Naive thymus-derived CD4-positive, alpha-beta T cell (primary cell): ENCODE results near the gene CASP8AP2. TPM values are rescaled to one million over a fixed set of nuclear protein-coding genes. Genes with fewer than 3 reads are reported as not detected.

ENCODE experiments used
- ATAC-seq: fragments of 150-1000 bp; cut with Tn5 transposase; 2 replicates; pipeline ENCODE4 v1.10.0; 2021; ENCODE audit warnings: mild to moderate bottlenecking, moderate library complexity
- CTCF ChIA-PET: fragments of 350-600 bp; sonication (Branson Sonifier 250); formaldehyde crosslinking; loops from one replicate; lab custom pipeline; 2021; ENCODE audit warnings: antibody characterized with exemption; lab: Charles Lee
- POLR2A ChIA-PET: fragments of 350-600 bp; sonication (Branson Sonifier 250); formaldehyde crosslinking; loops from one replicate; lab custom pipeline; 2021; ENCODE audit warnings: antibody characterized with exemption, inconsistent platforms; lab: Charles Lee
- DNase-seq, 9 donors: peaks; one replicate each; pipeline versions ENCODE4 v3.0.0 to v3.0.0-alpha.2; 2020 to 2022; ENCODE audit warnings: mixed read lengths in 1 of 9
- H3K27ac ChIP-seq: one replicate; pipeline ENCODE4 v1.7.0; 2013; ENCODE audit warnings: mild to moderate bottlenecking, low read depth, low read length, moderate library complexity
- H3K27me3 ChIP-seq, 2 donors: one replicate each; pipeline ENCODE4 v1.7.0; 2013; ENCODE audit warnings: low read length in 2 of 2, mild to moderate bottlenecking in 2 of 2, moderate library complexity in 2 of 2; ENCODE audit not compliant: control insufficient read depth in 2 of 2, insufficient read depth in 2 of 2
- H3K36me3 ChIP-seq, 3 experiments: 1 replicate in 2 of 3; 2 replicates in 1 of 3; pipeline ENCODE4 v1.7.0; 2013; ENCODE audit warnings: low read length in 3 of 3, mild to moderate bottlenecking in 3 of 3, moderate library complexity in 1 of 3; ENCODE audit not compliant: insufficient read depth in 3 of 3, control insufficient read depth in 2 of 3
- H3K4me1 ChIP-seq, 2 donors: one replicate each; pipeline ENCODE4 v1.7.0; 2013; ENCODE audit warnings: low read length in 2 of 2, mild to moderate bottlenecking in 2 of 2, moderate library complexity in 1 of 2; ENCODE audit not compliant: control insufficient read depth in 2 of 2, insufficient read depth in 2 of 2
- H3K4me3 ChIP-seq: 2 replicates; pipeline ENCODE4 v1.7.0; 2013; ENCODE audit warnings: mild to moderate bottlenecking, low read length
- H3K9me3 ChIP-seq, 3 experiments: 1 replicate in 2 of 3; 2 replicates in 1 of 3; pipeline ENCODE4 v1.7.0; 2013; ENCODE audit warnings: low read length in 3 of 3; ENCODE audit not compliant: control insufficient read depth in 2 of 3
- H3K27ac Mint-ChIP-seq, 9 donors: one replicate each; pipeline ENCODE4 v1.8.0; 2020 to 2022; ENCODE audit warnings: mixed read lengths in 9 of 9, mild to moderate bottlenecking in 8 of 9, moderate library complexity in 5 of 9, inconsistent platforms in 2 of 9
- H3K27me3 Mint-ChIP-seq, 5 donors: one replicate each; pipeline ENCODE4 v1.8.0; 2021 to 2022; ENCODE audit warnings: mixed read lengths in 5 of 5, mild to moderate bottlenecking in 1 of 5
- H3K36me3 Mint-ChIP-seq, 5 donors: one replicate each; pipeline ENCODE4 v1.8.0; 2020 to 2022; ENCODE audit warnings: mixed read lengths in 5 of 5, mild to moderate bottlenecking in 3 of 5, inconsistent platforms in 1 of 5
- H3K4me1 Mint-ChIP-seq, 7 donors: one replicate each; pipeline ENCODE4 v1.8.0; 2020 to 2022; ENCODE audit warnings: mixed read lengths in 7 of 7, mild to moderate bottlenecking in 3 of 7, inconsistent platforms in 1 of 7
- H3K4me3 Mint-ChIP-seq, 10 donors: one replicate each; pipeline ENCODE4 v1.8.0; 2020 to 2022; ENCODE audit warnings: mild to moderate bottlenecking in 10 of 10, mixed read lengths in 10 of 10, moderate library complexity in 6 of 10, inconsistent platforms in 2 of 10
- H3K9me3 Mint-ChIP-seq, 11 donors: one replicate each; pipeline ENCODE4 v1.8.0; 2020 to 2022; ENCODE audit warnings: mixed read lengths in 11 of 11, mild to moderate bottlenecking in 4 of 11, inconsistent platforms in 1 of 11, moderate library complexity in 1 of 11
- intact Hi-C, 2 donors: fragments of 100-400 bp; cut with micrococcal nuclease; formaldehyde crosslinking; loops; one replicate each; pipeline ENCODE4 v1.15.1; 2023
- polyA plus RNA-seq, 2 donors: library from polyadenylated mRNA; unstranded; fragments of 300-500 nt; fragmentation: Illumina TruSeq; gene quantifications; one replicate each; pipeline ENCODE4 v1.2.3, GENCODE V29; 2021
- total RNA-seq, 6 experiments: library from RNA in 5 of 6; stranded (reverse) in 5 of 6; gene quantifications; 1 replicate in 5 of 6; 2 replicates in 1 of 6; pipeline ENCODE4 v1.2.3 and lab custom pipeline; 2021 to 2026

The CASP8AP2 gene
- total and polyA plus RNA-seq, 7 experiments from 2014 or later: 21.2 to 51.0 (median 43.2) TPM

- Mint-ChIP-seq H3K36me3 (peaks cover 5 to 12% (median 11%) of the 10 kb centered on the region in 5 donors), H3K27me3 (peaks cover 0 to 4% (median 0%) of the 10 kb centered on the region in 5 donors), H3K9me3 (peaks cover 6 to 23% (median 17%) of the 10 kb centered on the region in 11 donors), H3K4me3 (no peak overlapping the region), H3K27ac (no peak overlapping the region), H3K4me1 (peaks cover 0 to 8% (median 6%) of the 10 kb centered on the region in 7 donors)
- CTCF ChIA-PET: no interaction called here
- no peaks in the 10 kb centered on the region for H3K27me3 ChIP-seq
- POLR2A ChIA-PET: no interaction called here
- H3K4me3 ChIP-seq: no peak overlapping the region
- no peak overlapping the region for H3K27ac ChIP-seq
- intact Hi-C loops: no loop called here
- H3K9me3 ChIP-seq: peaks cover 0 to 6% (median 3%) of the 10 kb centered on the region in 3 experiments
- H3K4me1 ChIP-seq: no peaks in the 10 kb centered on the region
- H3K36me3 ChIP-seq: no peaks in the 10 kb centered on the region
- ATAC-seq (no peak), DNase-seq (no peak)
Observed at GRCh38 chr6:89917801-89918366, 88.2 kb downstream of the CASP8AP2 start.

Other genes starting within 250 kb of the CASP8AP2 start
- 10 to 100 TPM; 18.1 to 40.7 (median 32.0) TPM for gene LYRM2, start 191.1 kb upstream of the CASP8AP2 start, total RNA-seq
- 10 to 100 TPM; 63.1 to 79.2 TPM for gene LYRM2, start 191.1 kb upstream of the CASP8AP2 start, polyA plus RNA-seq
- gene MDN1, start 10.1 kb upstream of the CASP8AP2 start, total RNA-seq: 10 to 100 TPM; 54.9 to 66.1 (median 63.0) TPM
- gene MDN1, start 10.1 kb upstream of the CASP8AP2 start, polyA plus RNA-seq: 10 to 100 TPM in 1 of 2 donors, 1 to 10 TPM in 1; 8.2 to 10.0 TPM
- under 1 TPM in 1 of 5 experiments, not detected in 4; 0.15 TPM for gene GJA10, start 64.6 kb downstream of the CASP8AP2 start, total RNA-seq
- not detected for gene GJA10, start 64.6 kb downstream of the CASP8AP2 start, polyA plus RNA-seq